PC-3 (cell line): ENCODE measurements around the gene CNOT8. TPM values are rescaled to one million over a fixed set of nuclear protein-coding genes. Genes with fewer than 3 reads are reported as not detected.

Experiments
- ATAC-seq: fragments of 200-7000 bp; cut with Tn5 transposase; 2 replicates; pipeline ENCODE4 v1.9.1; 2020; ENCODE audit warnings: mild to moderate bottlenecking, moderate library complexity
- BruUV-seq: library from RNA; stranded (reverse); fragments of 400-500 nt; replicated peaks from 2 replicates; lab custom pipeline; 2021; lab: Mats Ljungman, UMichigan
- CTCF ChIA-PET: fragments of 300-600 bp; sonication (Branson Sonifier 250); formaldehyde crosslinking; loops from one replicate; lab custom pipeline; 2022; ENCODE audit warnings: antibody characterized with exemption; lab: Charles Lee
- POLR2A ChIA-PET: fragments of 300-600 bp; sonication (Branson Sonifier 250); formaldehyde crosslinking; loops from one replicate; lab custom pipeline; 2022; ENCODE audit warnings: antibody characterized with exemption; ENCODE audit not compliant: unreplicated experiment; lab: Charles Lee
- DNase-seq: peaks from one replicate; pipeline ENCODE4 v3.0.0-alpha.2; 2015
- H2AFZ ChIP-seq: fragments of 300-600 bp; sonication (generic); 2 replicates; pipeline ENCODE4 v1.6.0; 2016; ENCODE audit warnings: antibody characterized with exemption, low read length
- H3F3A ChIP-seq: fragments of 300-600 bp; sonication (generic); one replicate; pipeline ENCODE4 v1.6.0; 2017; ENCODE audit warnings: antibody characterized with exemption, low read length, control low read depth, mild to moderate bottlenecking; ENCODE audit not compliant: unreplicated experiment
- H3K27ac ChIP-seq: fragments of 300-600 bp; sonication (generic); 2 replicates; pipeline ENCODE4 v1.5.1; 2016; ENCODE audit warnings: mild to moderate bottlenecking, low read length
- H3K27me3 ChIP-seq: fragments of 300-600 bp; sonication (generic); 2 replicates; pipeline ENCODE4 v1.6.1; 2016; ENCODE audit warnings: low read length, mixed read lengths
- H3K36me3 ChIP-seq: fragments of 300-600 bp; sonication (generic); 2 replicates; pipeline ENCODE4 v1.6.1; 2016; ENCODE audit warnings: low read depth, mixed run types, low read length, mixed read lengths
- H3K4me1 ChIP-seq: fragments of 300-600 bp; sonication (generic); 2 replicates; pipeline ENCODE4 v1.5.1; 2016; ENCODE audit warnings: low read length; ENCODE audit not compliant: insufficient read depth
- H3K4me2 ChIP-seq: fragments of 300-600 bp; sonication (generic); 2 replicates; pipeline ENCODE4 v1.6.0; 2016; ENCODE audit warnings: low read length
- H3K4me3 ChIP-seq: fragments of 300-600 bp; sonication (generic); 2 replicates; pipeline ENCODE4 v1.5.1; 2016; ENCODE audit warnings: mild to moderate bottlenecking, low read length, mixed read lengths
- H3K79me2 ChIP-seq: fragments of 300-600 bp; sonication (generic); 2 replicates; pipeline ENCODE4 v1.6.1; 2017; ENCODE audit warnings: low read length, mixed read lengths
- H3K9ac ChIP-seq: fragments of 300-600 bp; sonication (generic); 2 replicates; pipeline ENCODE4 v1.6.0; 2016; ENCODE audit warnings: mild to moderate bottlenecking, low read length
- H3K9me2 ChIP-seq: fragments of 300-600 bp; sonication (generic); replicated peaks from 2 replicates; pipeline ENCODE4 v1.6.1; 2016; ENCODE audit warnings: mixed run types, low read length, mixed read lengths
- H3K9me3 ChIP-seq: fragments of 300-600 bp; sonication (generic); 2 replicates; pipeline ENCODE4 v1.6.1; 2016; ENCODE audit warnings: low read length, mixed read lengths
- H4K20me1 ChIP-seq: fragments of 300-600 bp; sonication (generic); 2 replicates; pipeline ENCODE4 v1.6.1; 2016; ENCODE audit warnings: low read length, mixed read lengths
- CTCF ChIP-seq: fragments of 300-600 bp; sonication (generic); conservative IDR thresholded peaks from 2 replicates; pipeline ENCODE4 v1.5.1; 2017; ENCODE audit warnings: antibody characterized with exemption, low read depth, mild to moderate bottlenecking, low read length
- EZH2 ChIP-seq: fragments of 300-600 bp; sonication (generic); IDR thresholded peaks from one replicate; pipeline ENCODE4 v1.6.1; 2017; ENCODE audit warnings: antibody characterized with exemption, mild to moderate bottlenecking, low read length; ENCODE audit not compliant: unreplicated experiment
- EZH2phosphoT487 ChIP-seq: fragments of 300-600 bp; sonication (generic); IDR thresholded peaks from 2 replicates; pipeline ENCODE4 v1.6.1; 2018; ENCODE audit warnings: mild to moderate bottlenecking, antibody characterized with exemption, low read length, borderline replicate concordance
- intact Hi-C: fragments of 100-400 bp; cut with micrococcal nuclease; formaldehyde crosslinking; loops from 2 replicates; pipeline ENCODE4 v1.9.0; 2023
- total RNA-seq: library from RNA; depleted of rRNA; stranded (reverse); fragments of >200 nt; gene quantifications from 2 replicates; pipeline ENCODE4 v1.2.3, GENCODE V29; 2014

Gene CNOT8
- total RNA-seq, 1 experiment from 2014 or later = 26.2 TPM

- Histone ChIP-seq H3K9me2 (no peaks in the 10 kb centered on the region), H3K4me2 (no peak overlapping the region), H4K20me1 (no peaks in the 10 kb centered on the region), H3K9ac (no peak overlapping the region), H3K4me3 (no peak overlapping the region), H3K27ac (no peak overlapping the region), H3K4me1 (no peaks in the 10 kb centered on the region), H3K9me3 (no peaks in the 10 kb centered on the region), H2AFZ (no peak overlapping the region), H3F3A (no peaks in the 10 kb centered on the region), H3K79me2 (no peaks in the 10 kb centered on the region), H3K36me3 (peaks cover 33% of the 10 kb centered on the region), H3K27me3 (no peaks in the 10 kb centered on the region)
- intact Hi-C loops = no loop called here
- no peak for DNase-seq
- no peak for TF ChIP-seq EZH2
- TF ChIP-seq EZH2phosphoT487 = no peak
- no peak for TF ChIP-seq CTCF
- no peak for ATAC-seq
- BruUV-seq = no TSS peak
- ChIA-PET CTCF (interaction anchor here (0.7 kb wide), 1 partner anchor 248 kb away, joined by 7 read pairs; no protein-coding TSS in a partner anchor), POLR2A (no interaction called here)
Observed at GRCh38 chr5:154898210-154898609, 39.8 kb downstream of the CNOT8 start.

GRCh38 chr5:154899151-154899816 is 40.9 kb downstream of the CNOT8 start:
- H3K9me3 ChIP-seq = no peaks in the 10 kb centered on the region
- H3K4me3 ChIP-seq = no peak overlapping the region
- peaks cover 32% of the 10 kb centered on the region for H3K36me3 ChIP-seq
- H3K9ac ChIP-seq = no peak overlapping the region
- intact Hi-C loops = no loop called here
- no peaks in the 10 kb centered on the region for H3K9me2 ChIP-seq
- no peaks in the 10 kb centered on the region for H3K79me2 ChIP-seq
- no peaks in the 10 kb centered on the region for H3F3A ChIP-seq
- no peak overlapping the region for H2AFZ ChIP-seq
- POLR2A ChIA-PET = no interaction called here
- no peaks in the 10 kb centered on the region for H3K27me3 ChIP-seq
- H3K4me2 ChIP-seq = no peak overlapping the region
- H3K27ac ChIP-seq = no peak overlapping the region
- no peak for TF ChIP-seq EZH2
- TF ChIP-seq EZH2phosphoT487 = no peak
- TF ChIP-seq CTCF = no peak
- ATAC-seq (no peak), DNase-seq (no peak)
- no TSS peak for BruUV-seq
- H3K4me1 ChIP-seq = no peaks in the 10 kb centered on the region
- CTCF ChIA-PET = no interaction called here
- H4K20me1 ChIP-seq = no peaks in the 10 kb centered on the region

GRCh38 chr5:154900066-154900465 is 41.6 kb downstream of the CNOT8 start:
- no peak for TF ChIP-seq EZH2
- TF ChIP-seq EZH2phosphoT487 = no peak
- TF ChIP-seq CTCF = no peak
- no peaks in the 10 kb centered on the region for H4K20me1 ChIP-seq
- intact Hi-C loops = no loop called here
- H3K9me3 ChIP-seq = no peaks in the 10 kb centered on the region
- ChIA-PET POLR2A (no interaction called here), CTCF (no interaction called here)
- H3K9me2 ChIP-seq = no peaks in the 10 kb centered on the region
- H3K27ac ChIP-seq = no peak overlapping the region
- H3K27me3 ChIP-seq = no peaks in the 10 kb centered on the region
- H3F3A ChIP-seq = no peaks in the 10 kb centered on the region
- H3K36me3 ChIP-seq = peaks cover 36% of the 10 kb centered on the region
- DNase-seq = no peak
- H3K9ac ChIP-seq = no peak overlapping the region
- no peaks in the 10 kb centered on the region for H3K79me2 ChIP-seq
- no peak for ATAC-seq
- no TSS peak for BruUV-seq
- H3K4me3 ChIP-seq = no peak overlapping the region
- H2AFZ ChIP-seq = no peak overlapping the region
- no peaks in the 10 kb centered on the region for H3K4me1 ChIP-seq
- no peak overlapping the region for H3K4me2 ChIP-seq
